ENCODE measurements around the gene MTA3.

GRCh38 chr2:42537493-42537892, 30.9 kb upstream of the MTA3 start:
- TF ChIP-seq EZH2 (IDR thresholded peaks at IDR 0.05; ENCODE audit: borderline replicate concordance, low read length): no peak
- TF ChIP-seq CTCF (IDR thresholded peaks at IDR 0.05; ENCODE audit: low read length): no peak

All from OCI-LY1 (cell line).